Femur (tissue), 1 donor: Measurements from ENCODE around the gene RUFY4.
"Not testable (repeated sequence)": the region's sequence is repeated elsewhere in the genome, so short reads cannot be mapped to it uniquely, and the experiment has no call there.

Experiments used
- DNase-seq: peaks from one replicate; pipeline ENCODE4 v3.0.0-alpha.2; 2017

The RUFY4 gene

GRCh38 chr2:218091746-218092145 is 22.7 kb downstream of the RUFY4 start:
- DNase-seq: no peak

GRCh38 chr2:218093879-218094278 is 24.8 kb downstream of the RUFY4 start:
- DNase-seq: no peak

- no peak for DNase-seq
These were observed 26.8 kb downstream of the RUFY4 start for GRCh38 chr2:218095853-218096252.

GRCh38 chr2:218097975-218098374 is 28.9 kb downstream of the RUFY4 start:
- DNase-seq: no peak

- DNase-seq: not testable (repeated sequence)
These were observed 39.8 kb downstream of the RUFY4 start for GRCh38 chr2:218108834-218109233.

GRCh38 chr2:218121789-218122188 is 52.7 kb downstream of the RUFY4 start:
- DNase-seq: not testable (repeated sequence)

- DNase-seq: not testable (repeated sequence)
These were observed 53.2 kb downstream of the RUFY4 start for GRCh38 chr2:218122286-218122685.

GRCh38 chr2:218123986-218124385 is 54.9 kb downstream of the RUFY4 start:
- no peak for DNase-seq

- DNase-seq: no peak
These were observed 56.0 kb downstream of the RUFY4 start for GRCh38 chr2:218125095-218125494.

- DNase-seq: no peak
These were observed 56.6 kb downstream of the RUFY4 start, which contains the start of gene CXCR2 for GRCh38 chr2:218125626-218126080. TSS of gene CXCR2 (plus strand) at chr2:218126028. CDS start at chr2:218134802, 8,774 bp downstream.

- DNase-seq: no peak
These were observed 58.9 kb downstream of the RUFY4 start for GRCh38 chr2:218127929-218128455.

GRCh38 chr2:218128781-218129457 is 59.9 kb downstream of the RUFY4 start:
- no peak for DNase-seq

- no peak for DNase-seq
These were observed 60.5 kb downstream of the RUFY4 start for GRCh38 chr2:218129458-218130135.

- no peak for DNase-seq
These were observed 61.3 kb downstream of the RUFY4 start for GRCh38 chr2:218130377-218130776.

GRCh38 chr2:218130822-218131221 is 61.8 kb downstream of the RUFY4 start:
- DNase-seq: no peak

GRCh38 chr2:218137514-218137913 is 68.5 kb downstream of the RUFY4 start:
- DNase-seq: no peak

GRCh38 chr2:218138047-218138446 is 69.0 kb downstream of the RUFY4 start:
- DNase-seq: no peak
